ENCODE data around the gene MUC13.

Gene MUC13

DNA sequence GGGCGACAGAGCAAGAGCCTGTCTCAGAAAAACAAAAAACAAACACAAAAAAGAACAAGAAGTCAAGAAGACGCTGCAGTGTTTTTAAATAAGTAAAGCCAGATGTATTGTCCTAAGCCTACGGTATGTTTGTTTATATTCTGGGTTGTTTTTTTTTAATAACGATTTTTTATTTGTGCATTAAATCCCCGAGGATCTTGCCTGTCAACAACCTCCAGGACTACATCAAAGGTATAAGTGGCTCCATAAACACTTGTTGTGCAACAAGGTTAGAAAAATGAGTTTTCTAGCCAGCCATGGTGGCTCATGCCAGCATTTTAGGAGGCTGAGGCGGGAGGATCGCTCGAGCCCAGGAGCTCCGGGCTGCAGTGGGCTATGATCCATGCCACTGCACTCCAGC, 73.5 kb downstream of the MUC13 start:
- no peak for DNase-seq

DNA sequence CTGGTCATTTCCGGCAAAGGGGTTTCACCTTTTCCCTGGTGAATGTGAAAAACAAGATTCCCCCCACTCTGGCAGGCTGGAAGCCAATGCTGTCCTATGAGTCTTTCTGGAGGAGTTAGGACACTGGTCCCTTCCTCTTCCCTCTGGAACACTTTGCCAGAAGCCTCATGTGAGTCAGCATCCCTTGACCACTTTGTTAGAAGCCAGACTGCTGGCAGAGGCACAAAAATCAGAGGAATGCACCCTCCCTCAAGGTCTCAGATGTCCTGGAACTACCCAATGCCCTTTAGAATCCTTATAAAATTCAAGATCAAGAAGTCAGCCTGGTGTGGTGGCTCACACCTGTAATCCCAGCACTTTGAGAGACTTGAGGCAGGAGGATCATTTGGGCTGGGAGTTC, 74.0 kb downstream of the MUC13 start:
- DNase-seq: no peak

DNA sequence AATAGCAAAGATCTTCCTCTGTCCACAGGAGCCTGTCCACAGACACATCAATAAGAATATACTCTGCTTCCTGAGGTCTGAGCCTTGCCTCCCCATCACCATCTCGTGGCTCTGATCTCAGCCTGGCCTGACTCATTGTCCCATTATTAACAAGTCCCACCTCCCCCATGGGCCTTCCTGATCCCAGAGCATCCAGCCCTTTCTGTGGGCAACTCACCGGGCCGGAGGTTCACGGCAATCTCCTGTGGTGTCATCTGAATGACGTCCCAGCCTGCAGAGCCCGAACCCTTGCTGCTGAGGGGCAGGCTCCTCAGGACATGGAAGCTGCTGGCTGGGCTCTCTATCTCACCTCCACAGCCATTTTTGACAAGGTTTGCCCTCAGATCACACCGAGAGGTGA, 75.5 kb downstream of the MUC13 start:
- no peak for DNase-seq

DNA sequence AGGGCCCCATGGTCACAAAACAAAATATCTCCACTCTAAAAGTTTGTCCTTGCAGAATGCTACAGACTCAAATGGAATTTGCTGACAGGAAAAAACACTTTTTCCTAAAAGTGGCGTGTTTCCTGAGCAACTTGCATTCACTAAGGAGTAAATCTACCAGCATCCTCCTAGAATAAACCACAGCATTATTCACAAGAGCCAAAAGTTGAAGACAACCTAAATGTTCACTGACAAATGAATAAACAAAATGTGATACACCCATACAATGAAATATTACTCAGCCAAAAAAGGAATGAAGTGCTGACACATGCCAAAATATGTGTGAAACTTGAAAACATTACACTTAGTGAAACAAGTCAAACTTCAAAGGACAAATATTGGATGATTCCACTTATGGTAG, 76.3 kb downstream of the MUC13 start:
- no peak for DNase-seq

DNA sequence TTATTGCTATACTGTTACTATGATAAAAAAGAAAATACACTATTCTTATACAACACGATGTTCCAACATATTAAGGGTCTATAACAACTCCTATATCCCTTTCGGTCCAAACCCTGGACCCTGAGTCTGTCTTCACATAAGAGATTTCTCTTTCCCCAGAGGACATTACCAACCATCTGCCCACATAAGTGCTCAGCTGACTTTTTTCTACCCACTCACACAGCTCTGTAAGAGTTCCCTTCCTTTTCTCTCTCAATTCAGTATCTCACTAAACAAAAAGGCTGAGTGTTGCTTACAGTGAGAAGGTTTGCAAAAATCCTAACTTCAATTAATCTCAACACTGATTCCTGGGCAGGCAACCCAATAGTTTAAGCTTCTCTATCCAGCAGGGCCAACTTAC, 77.9 kb downstream of the MUC13 start:
- no peak for DNase-seq

Measured in NCI-H1417 treated with DMSO at 0.1 percent for 48 hours (cell line).